ENCODE measurements around the gene PRKCA.
A peak's percentile ranks its signal among the peaks of the same experiment; 100 is the strongest.

The PRKCA gene

GRCh38 chr17:66790501-66791061 is 488.2 kb downstream of the PRKCA start:
- DNase-seq: no peak

DNA sequence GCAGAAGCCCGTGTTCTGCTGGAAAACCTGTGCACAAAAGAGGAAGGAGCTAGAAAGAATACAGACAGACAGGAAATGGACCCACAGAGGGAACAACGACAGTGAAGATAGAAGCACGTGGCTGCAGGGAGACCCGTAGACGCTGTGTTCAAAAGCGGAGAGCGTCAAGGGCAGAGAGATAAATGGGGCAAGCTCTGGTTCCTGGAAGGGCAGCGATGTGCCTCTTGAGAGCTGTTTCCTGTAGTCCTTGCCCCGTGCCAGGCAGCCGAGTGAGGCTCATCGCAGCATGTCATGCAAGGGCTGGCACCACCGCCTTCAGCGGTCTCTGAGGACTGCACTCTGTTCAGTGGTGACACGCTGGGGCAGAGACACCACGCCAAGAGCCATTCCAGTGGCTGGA is 488.9 kb downstream of the PRKCA start:
- DNase-seq: no peak

DNA sequence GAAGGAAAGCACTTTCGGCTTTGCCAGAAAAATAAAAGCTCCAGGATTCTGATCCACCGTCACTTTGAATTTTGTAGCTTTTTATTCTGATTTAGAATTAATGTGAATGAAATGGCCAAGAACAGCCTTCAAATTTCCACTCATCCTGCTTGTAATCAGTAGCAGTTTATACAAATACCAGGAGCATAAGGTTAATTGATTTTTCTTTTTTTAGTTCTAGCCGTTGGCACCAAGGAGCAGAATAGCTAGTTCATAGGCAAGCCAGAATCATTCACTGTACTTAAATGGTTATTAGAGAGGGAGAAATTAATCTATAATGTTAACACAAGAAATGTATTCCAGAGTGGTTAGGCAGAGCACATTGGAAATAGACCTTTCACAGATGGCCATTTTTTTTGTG is 491.4 kb downstream of the PRKCA start:
- no peak for DNase-seq

- no peak for DNase-seq
Observed at GRCh38 chr17:66795486-66795885, 493.1 kb downstream of the PRKCA start.

DNA sequence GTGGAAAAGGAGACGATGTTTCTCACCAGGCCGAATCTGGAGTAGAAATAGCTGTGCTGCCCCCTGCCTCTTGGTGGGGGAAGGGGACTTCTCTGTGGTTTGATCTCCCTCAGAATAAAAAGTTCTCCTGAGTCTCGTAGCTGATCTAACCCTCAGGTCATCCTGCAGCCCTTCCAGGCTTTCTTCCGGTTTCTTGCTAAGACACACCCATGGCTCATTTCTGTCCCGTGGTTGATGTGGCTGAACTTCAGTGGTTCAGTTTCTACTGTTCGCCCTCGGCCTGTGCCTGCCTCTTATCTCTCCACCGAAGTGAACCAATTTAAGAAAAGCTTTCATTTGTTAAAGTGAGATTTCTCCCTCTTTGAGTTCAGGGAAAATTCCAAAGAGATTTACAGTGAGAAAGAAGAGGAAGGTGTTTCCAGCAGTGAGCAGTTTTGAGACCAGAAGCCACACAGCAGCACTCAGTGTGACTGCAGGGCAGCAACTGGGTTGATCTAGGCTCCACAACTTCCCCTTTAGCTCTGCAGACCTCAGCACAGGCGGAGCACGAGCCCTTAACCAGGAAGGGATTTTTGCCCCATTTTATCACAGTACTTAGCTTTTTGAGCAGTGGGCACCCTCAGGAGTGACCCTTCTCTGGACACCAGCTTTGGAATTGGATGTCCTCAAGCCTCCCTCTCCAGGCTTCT is 497.6 kb downstream of the PRKCA start:
- no peak for DNase-seq

DNA sequence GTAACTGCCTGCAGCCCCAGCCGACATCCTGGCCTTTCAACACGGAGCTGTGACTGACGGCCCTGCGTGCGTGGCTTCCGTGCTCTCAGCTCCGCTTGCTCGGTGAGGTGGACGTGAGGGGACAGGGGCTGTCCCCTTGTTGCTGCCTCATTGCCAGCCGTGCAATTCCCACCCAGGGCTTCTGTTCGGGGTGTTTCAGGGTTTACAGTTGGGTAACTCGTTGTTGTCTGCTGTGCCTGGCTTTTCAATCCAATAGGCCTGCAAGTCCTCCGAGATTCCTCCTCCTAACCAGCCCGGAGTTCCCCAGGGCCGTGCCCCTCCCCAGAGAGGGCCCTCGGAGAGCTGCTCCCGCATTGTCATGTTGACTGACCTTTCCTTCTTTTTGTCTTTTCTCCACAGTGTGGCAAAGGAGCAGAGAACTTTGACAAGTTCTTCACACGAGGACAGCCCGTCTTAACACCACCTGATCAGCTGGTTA is 501.1 kb downstream of the PRKCA start:
- DNase-seq: no peak

GRCh38 chr17:66805567-66805966 is 503.2 kb downstream of the PRKCA start:
- DNase-seq: no peak

GRCh38 chr17:66807182-66807581 is 504.8 kb downstream of the PRKCA start:
- no peak for DNase-seq

DNA sequence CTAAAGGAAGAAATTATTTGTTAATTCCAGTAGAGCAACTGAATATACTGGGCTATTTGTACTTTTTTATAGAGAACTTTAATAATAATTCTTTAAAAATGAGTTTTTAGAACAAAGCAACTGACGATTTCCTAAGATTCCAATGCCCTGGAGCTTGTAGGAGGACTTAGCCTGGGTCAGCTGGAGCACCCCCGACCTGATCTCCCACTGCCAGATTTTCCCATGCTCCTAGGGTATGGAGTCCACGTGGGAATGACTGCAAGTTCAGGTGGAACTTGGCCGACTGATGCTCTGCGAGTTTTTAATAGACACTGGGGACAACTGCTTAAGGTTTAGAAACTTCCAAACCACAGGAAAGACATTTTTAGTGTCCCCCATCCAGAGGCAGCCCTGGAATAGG is 507.0 kb downstream of the PRKCA start:
- DNase-seq: no peak

- DNase-seq: no peak
Observed at GRCh38 chr17:66810951-66811682, 508.7 kb downstream of the PRKCA start.

DNA sequence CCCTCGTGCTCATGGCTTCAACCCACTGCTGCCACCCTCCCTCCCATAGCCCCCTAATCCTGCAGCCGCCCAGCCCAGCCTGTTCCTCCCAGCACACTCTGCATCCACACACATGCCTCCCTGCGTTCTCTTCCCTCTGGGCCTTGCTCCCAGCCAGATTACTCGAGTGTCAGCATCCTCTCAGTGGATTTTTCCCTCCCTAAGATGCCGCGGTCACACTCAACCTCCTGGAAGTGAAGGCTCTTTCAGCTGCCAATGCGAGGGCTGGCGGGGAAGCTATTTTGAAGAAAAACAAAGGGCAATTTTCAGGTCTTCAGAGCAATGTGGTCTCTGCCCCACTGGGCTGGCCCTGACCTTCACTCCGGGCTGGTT is 509.3 kb downstream of the PRKCA start:
- DNase-seq: no peak

DNA sequence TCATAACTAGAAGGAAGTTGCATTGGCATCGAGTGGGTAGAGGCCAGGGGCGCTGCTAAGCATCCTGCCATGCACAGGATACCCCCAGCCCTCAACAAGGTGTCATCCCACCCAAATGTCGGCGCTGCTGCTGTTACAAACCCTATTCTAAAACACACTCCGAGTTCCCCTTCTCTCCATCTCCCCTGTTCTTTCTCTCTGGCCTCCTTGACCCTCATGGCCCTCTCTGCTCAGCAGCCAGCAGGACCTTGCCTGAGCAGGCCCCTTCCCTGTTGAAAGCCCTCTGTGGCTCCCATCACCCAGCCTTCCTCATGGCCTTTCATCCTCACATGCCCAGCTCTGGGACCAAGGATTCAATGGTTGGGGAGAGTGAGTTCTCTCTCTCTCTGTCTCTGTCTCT is 510.2 kb downstream of the PRKCA start:
- DNase-seq: no peak

GRCh38 chr17:66813296-66813695 is 510.9 kb downstream of the PRKCA start:
- no peak for DNase-seq

DNA sequence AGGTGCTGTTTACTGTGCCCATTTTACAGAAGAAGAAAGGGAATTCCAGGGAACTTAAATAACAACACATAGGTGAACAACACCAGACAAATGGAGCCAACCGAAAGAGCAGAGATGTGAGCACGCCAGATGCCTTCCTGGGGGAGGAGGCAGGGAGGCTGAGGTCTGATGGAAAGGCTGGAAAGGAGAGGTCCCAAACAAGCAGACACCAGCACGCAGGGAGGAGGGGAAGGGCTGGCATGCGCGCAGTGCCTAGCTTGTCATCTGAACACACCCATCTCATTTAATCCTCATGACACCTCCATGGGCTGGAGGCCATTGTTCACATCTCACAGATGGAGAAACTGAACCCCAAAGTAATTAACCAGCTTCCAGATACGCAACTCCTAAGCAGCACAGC is 511.6 kb downstream of the PRKCA start:
- no peak for DNase-seq

DNA sequence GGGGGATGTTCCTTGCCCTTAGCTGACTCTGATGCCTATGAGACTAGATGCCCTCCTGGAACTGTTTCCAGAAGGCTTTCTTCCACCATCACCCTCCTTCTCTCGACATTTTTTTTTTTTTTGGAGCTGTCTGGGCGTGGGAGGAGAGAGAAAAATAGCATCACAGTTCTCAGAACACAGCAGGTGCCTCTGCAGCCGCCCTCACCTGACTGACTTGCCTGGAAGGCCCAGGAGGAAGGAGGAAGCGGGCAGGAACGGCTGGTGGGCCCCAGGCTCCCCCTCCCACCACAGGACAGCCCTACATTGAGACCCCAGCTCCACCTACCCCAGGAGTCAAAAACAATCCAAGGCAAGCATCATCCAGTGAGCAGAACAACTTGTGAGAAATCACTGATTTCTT is 512.2 kb downstream of the PRKCA start:
- no peak for DNase-seq

GRCh38 chr17:66817750-66818149 is 515.3 kb downstream of the PRKCA start:
- no peak for DNase-seq

- no peak for DNase-seq
Observed at GRCh38 chr17:66819466-66819865, 517.1 kb downstream of the PRKCA start.

DNA sequence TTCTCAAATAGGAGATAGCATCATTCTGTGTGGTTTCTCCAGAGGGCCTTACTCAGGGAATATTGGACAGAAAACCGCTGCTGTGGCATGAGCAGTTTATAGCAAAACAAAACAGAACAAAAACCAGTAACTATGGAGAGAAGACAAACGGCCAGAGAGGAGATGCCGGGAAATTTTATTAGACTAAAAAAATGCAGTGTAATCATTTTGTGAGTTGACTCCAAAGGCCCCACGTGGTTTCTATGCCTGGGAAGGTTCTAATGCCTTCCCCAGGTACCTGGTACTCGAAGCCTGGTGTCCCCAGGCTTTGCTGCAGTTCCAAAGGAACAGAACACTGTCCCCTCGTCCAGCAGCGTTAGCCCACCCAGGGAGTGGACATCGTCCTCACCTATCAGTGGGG is 519.6 kb downstream of the PRKCA start:
- no peak for DNase-seq

- no peak for DNase-seq
Observed at GRCh38 chr17:66826856-66827255, 524.4 kb downstream of the PRKCA start.

GRCh38 chr17:66829386-66829864 is 527.0 kb downstream of the PRKCA start:
- DNase-seq: peak; percentile 15

GRCh38 chr17:66829883-66830282 is 527.5 kb downstream of the PRKCA start:
- DNase-seq: no peak

- DNase-seq: no peak
Observed at GRCh38 chr17:66830451-66830850, 528.0 kb downstream of the PRKCA start.

DNA sequence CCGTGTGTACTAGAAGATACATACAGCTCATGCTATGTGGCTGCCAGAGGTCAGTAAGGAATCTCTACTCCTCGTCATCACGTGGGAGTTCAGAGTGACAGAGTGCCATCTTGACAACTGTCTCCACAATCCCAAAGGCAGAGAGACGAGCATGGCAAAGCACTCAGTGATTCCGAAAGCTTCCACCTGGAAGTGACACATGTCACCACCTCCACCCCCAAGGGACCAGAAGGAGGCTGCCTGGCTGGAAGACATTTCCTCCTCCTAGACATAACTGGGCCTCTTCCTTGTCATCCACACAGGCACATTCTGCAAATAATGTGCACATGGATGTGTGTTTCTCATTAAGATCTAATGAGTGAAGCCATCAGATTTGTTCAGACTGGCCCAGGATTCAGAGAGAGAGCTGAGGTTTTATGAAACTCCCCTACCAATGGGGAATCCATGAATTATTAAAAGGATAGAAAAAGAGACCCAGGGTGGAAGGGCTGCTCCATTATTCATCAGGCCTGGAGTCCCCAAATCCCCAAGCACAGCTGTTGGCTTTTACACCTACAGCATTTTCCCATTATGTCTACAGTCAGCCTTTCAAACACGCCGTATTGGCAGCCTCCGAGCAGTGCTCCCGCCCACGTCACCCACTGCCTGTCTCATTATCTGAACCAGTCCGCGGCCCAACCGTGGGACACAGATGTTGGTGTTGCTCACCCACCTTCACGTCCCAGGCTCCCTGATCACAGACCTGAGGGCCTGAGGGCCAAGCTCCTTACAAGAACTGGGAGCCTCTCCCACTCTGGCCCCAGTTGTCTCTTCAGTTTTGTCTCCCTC is 529.2 kb downstream of the PRKCA start:
- DNase-seq: no peak

All from stimulated activated CD4-positive, alpha-beta T cell treated with anti-CD3 and anti-CD28 coated beads, Interleukin-15, amount 100 ng/mL, for 24 hours (primary cell).